Right ventricle myocardium inferior (tissue), 1 donor: ENCODE data around the gene PDGFRB. TPM values are rescaled to one million over a fixed set of nuclear protein-coding genes. Genes with fewer than 3 reads are reported as not detected.

Experiments
- ATAC-seq: fragments of 200-7000 bp; cut with Tn5 transposase; one replicate; pipeline ENCODE4 v1.9.1; 2020; ENCODE audit warnings: mild to moderate bottlenecking, moderate library complexity
- DNase-seq: peaks from one replicate; pipeline ENCODE4 v3.0.0; 2021; ENCODE audit errors: missing footprints
- intact Hi-C: fragments of 100-400 bp; cut with DNase I; formaldehyde crosslinking; loops from one replicate; pipeline ENCODE4 v1.11.0; 2022
- total RNA-seq: library from RNA; stranded (reverse); fragmentation: NEBNext Ultra II Directional; extraction: Animal tissue kit (Norgen Biotek cat#: 25700); gene quantifications from one replicate; pipeline ENCODE4 v1.2.1, GENCODE V29; 2021
- donor health status: DM: no; HTN: yes; CAD: no; lungs with severe emphysema.

Gene PDGFRB
- total RNA-seq, 1 donor from 2014 or later = 57.2 TPM

DNA sequence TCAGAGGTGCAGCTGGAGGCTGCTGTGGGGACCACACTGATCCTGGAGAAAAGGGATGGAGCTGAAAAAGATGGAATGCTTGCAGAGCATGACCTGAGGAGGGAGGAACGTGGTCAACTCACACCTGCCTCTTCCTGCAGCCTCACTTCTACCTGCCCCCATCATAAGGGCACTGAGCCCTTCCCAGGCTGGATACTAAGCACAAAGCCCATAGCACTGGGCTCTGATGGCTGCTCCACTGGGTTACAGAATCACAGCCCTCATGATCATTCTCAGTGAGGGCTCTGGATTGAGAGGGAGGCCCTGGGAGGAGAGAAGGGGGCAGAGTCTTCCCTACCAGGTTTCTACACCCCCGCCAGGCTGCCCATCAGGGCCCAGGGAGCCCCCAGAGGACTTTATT lies 28.4 kb upstream of the PDGFRB start:
- intact Hi-C loops = no loop called here
- no peak for ATAC-seq
- DNase-seq = no peak

- intact Hi-C loops = no loop called here
- no peak for ATAC-seq
- no peak for DNase-seq
These were observed 27.8 kb upstream of the PDGFRB start for GRCh38 chr5:150183436-150183835.

GRCh38 chr5:150182774-150183173 lies 27.1 kb upstream of the PDGFRB start:
- no peak for ATAC-seq
- intact Hi-C loops = no loop called here

DNA sequence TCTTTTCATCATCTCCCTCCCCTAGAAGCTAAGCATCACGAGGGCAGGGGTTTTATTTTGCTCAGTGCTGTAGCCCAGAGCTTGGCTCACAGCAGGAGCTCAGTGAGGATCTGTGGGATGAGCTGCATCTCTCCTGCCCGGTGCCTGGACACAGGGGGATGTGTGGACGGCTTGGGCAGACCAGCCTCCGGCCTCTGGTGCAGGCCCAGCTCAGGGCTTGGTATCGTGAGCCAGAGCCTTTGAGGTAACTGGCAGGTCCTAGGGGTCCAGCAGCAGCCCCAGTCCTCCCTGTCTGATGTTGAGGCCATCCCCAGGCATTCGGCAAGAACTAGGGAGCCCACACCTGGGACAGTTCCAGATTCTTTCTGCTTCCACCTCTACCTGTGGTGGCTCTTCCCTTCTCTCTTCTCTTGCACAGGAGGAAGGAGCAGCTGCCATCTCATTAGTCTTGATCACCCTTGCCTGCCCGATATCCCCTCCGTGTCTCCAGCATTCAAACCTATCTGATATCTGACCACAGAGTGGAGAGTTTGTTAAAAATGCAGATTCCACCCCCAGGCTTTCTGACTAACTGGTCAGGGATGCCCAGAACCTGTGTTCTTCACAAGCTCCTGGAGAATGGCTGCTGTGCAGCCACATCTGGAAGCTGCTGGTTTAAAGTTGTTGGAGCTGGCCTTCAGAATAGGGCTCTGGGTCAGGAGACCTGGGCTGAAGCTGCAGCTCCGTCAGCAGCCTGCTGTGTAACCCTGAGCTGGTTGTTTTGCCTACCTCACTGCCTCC lies 26.3 kb upstream of the PDGFRB start:
- no peak for DNase-seq
- intact Hi-C loops = loop anchor here (2.0 kb wide), 1 partner anchor 21 kb away; no protein-coding TSS in a partner anchor

More at GRCh38 chr5:150182774-150183173, 27.1 kb upstream of the PDGFRB start:
- no peak for DNase-seq

DNA sequence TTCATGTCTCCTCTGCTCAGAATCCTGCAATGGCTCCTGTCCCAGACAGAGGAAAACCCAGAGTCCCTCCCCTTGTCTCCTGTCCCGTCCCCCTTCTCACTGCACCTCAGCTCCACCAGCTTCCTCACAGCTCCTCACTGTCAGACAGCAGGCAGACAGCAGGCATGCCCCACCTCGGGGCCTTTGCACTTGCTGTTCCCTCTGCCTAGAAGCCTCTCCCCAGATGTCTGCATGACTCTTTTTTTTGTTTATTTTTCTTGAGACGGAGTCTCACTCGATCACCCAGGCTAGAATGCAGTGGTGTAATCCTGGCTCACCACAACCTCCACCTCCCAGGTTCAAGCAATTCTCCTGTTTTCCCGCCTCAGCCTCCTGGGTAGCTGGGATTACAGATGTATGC lies 25.4 kb upstream of the PDGFRB start:
- ATAC-seq = peak; percentile 4
- intact Hi-C loops = loop anchor here (2.0 kb wide), 1 partner anchor 20 kb away; no protein-coding TSS in a partner anchor
- no peak for DNase-seq

More for the DNA sequence above, 26.3 kb upstream of the PDGFRB start:
- no peak for ATAC-seq

DNA sequence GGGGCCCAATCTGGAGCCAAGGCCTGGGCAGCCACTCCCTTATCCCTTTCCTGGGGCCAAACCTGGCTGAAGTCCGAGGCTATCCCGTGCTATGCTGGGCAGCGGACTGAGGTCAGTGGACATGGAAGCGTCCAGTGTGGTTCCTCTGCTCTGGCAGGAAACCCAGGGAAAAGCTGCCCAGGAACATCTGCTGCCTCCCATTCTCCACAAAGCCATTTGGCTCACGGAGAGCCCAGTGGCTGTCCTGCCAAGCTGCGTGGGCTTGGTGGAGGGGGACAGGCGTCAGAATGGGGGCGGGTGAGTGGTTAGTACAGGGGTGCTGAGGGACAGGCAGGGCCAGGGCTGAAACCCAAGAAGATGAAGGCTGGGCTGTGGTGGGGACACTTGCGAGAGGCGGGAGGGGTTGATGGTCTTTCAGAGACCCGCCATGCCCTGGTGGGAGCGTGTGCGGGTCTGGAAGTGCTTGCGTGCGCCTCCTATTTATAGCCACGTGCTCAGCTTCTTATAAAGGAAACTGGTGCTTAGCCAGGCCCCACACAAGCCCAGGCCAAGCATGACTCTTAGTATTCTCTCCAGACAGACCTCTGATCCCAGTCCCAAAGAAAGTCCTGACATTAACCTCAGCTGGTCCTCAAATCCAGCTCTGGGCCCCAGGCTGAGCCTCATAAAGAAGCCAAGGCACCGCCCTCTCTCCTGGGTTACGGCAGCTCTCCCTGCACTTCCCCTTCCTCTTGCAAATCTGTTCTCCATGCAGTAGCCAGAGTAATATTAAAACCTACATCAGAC lies 24.8 kb upstream of the PDGFRB start:
- ATAC-seq = peak; percentile 85
- intact Hi-C loops = loop anchor here (2.0 kb wide), 1 partner anchor 20 kb away; no protein-coding TSS in a partner anchor
- peak; percentile 88 for DNase-seq

GRCh38 chr5:150179019-150179620 lies 23.5 kb upstream of the PDGFRB start:
- DNase-seq = no peak
- intact Hi-C loops = no loop called here
- ATAC-seq = no peak

GRCh38 chr5:150178262-150178661 lies 22.6 kb upstream of the PDGFRB start:
- intact Hi-C loops = no loop called here
- no peak for ATAC-seq

DNA sequence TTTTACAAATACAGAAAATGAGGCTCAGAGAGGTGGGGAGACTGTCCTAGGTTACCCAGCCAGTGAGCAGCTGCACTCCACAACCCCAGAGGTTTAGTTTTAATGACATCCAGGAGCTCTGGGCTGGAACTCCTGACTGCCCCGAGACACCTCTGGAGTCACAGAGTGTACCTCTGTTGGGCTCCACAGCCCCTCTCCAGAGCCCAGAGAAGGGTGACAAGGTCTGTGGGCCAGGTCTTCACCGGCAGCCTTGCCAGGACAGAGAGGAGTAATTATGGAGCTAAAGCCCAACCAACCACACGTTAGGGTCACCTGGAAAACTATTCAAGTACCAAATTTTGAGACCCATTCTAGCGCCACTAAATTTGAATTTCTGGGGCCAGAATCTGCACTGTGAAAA lies 22.1 kb upstream of the PDGFRB start:
- ATAC-seq (no peak), DNase-seq (no peak)
- intact Hi-C loops = no loop called here

More at GRCh38 chr5:150178262-150178661, 22.6 kb upstream of the PDGFRB start:
- DNase-seq = no peak

- intact Hi-C loops = no loop called here
- no peak for ATAC-seq
- DNase-seq = no peak
These were observed 21.3 kb upstream of the PDGFRB start for GRCh38 chr5:150176745-150177477.

- ATAC-seq (no peak), DNase-seq (no peak)
- intact Hi-C loops = no loop called here
These were observed 19.9 kb upstream of the PDGFRB start for GRCh38 chr5:150175536-150175935.

DNA sequence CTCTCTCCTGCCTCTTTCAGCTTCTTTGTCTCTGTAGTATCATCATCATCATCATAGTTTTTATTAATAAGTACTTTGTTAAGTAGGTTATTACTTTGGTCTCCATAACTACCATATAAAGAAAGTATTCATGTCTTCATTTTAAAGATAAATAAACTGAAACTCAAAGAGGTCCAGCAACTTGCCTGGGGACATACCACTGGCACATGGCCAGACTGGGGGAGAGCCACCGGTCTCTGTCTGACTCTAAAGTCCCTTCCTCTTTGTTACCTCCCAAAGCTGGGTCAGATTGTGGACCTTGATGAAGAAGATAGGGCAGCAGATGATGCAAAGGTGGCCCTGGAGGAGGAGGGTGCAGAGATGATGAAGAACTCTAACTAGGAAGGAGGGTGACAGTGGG lies 19.4 kb upstream of the PDGFRB start:
- intact Hi-C loops = no loop called here
- no peak for DNase-seq
- no peak for ATAC-seq

DNA sequence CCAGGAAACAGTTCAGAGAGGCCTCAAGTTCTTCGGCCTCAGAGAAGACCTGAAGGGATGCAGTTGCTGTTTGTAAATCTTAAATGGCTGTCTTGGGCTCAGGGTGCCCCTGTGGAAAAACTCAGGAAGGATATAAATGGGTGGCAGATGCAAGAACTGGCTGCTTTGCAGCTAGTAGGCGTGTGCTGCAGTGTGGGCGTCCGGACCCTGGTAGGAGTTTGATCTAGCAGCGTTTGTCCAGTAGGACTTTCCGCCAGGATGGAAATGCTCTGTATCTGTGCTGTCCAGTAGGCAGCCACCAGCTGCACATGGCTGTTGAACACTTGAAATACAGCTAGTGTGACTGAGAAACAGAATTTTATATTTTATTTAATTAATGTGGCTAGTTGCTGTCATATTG lies 18.6 kb upstream of the PDGFRB start:
- intact Hi-C loops = no loop called here
- ATAC-seq = no peak
- DNase-seq = no peak

- intact Hi-C loops = no loop called here
These were observed 17.5 kb upstream of the PDGFRB start for GRCh38 chr5:150173161-150173560.

GRCh38 chr5:150172556-150172955 lies 16.9 kb upstream of the PDGFRB start:
- DNase-seq (peak; percentile 28), ATAC-seq (no peak)
- intact Hi-C loops = no loop called here

More at GRCh38 chr5:150173161-150173560, 17.5 kb upstream of the PDGFRB start:
- no peak for DNase-seq
- ATAC-seq = no peak

- no peak for ATAC-seq
- DNase-seq = no peak
- intact Hi-C loops = no loop called here
These were observed 16.5 kb upstream of the PDGFRB start for GRCh38 chr5:150172145-150172544.

GRCh38 chr5:150168864-150169263 lies 13.2 kb upstream of the PDGFRB start:
- intact Hi-C loops = loop anchor here (10.0 kb wide), 1 partner anchor 266 kb away; no protein-coding TSS in a partner anchor
- DNase-seq (peak; percentile 32), ATAC-seq (no peak)

- intact Hi-C loops = loop anchor here (10.0 kb wide), 1 partner anchor 267 kb away; no protein-coding TSS in a partner anchor
- no peak for ATAC-seq
- DNase-seq = peak; percentile 60
These were observed 12.3 kb upstream of the PDGFRB start for GRCh38 chr5:150167908-150168307.

DNA sequence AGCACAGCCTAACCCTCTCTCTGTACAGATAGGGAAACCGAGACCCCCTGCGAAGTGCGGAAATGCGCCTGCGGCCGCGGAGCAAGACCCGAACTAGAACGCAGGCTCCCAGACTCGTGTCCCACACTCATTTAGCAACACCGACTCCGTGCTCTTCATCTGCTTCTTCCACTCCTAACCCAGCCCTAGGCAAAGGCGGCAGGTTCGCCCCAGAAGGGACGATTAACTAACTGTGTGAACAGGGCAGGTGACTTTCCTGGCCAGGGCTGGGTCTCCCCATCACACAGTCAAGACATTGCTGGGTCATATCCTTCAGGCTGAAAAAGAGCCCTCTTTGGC lies 11.8 kb upstream of the PDGFRB start:
- intact Hi-C loops = loop anchor here (10.0 kb wide), 1 partner anchor 267 kb away; no protein-coding TSS in a partner anchor
- ATAC-seq (no peak), DNase-seq (no peak)
